Measurements from ENCODE around the gene RNF130.
"Not testable (repeated sequence)": the region's sequence is repeated elsewhere in the genome, so short reads cannot be mapped to it uniquely, and the experiment has no call there.

DNA sequence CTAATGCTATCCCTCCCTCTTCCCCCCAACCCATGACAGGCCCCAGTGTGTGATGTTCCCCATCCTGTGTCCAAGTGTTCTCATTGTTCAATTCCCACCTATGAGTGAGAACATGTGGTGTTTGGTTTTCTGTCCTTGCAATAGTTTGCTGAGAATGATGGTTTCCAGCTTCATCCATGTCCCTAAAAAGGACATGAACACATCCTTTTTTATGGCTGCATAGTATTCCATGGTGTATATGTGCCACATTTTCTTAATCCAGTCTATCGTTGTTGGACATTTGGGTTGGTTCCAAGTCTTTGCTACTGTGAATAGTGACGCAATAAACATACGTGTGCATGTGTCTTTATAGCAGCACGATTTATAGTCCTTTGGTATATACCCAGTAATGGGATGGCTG, 78.7 kb downstream of the RNF130 start:
- TF ChIP-seq, protein P1, sequence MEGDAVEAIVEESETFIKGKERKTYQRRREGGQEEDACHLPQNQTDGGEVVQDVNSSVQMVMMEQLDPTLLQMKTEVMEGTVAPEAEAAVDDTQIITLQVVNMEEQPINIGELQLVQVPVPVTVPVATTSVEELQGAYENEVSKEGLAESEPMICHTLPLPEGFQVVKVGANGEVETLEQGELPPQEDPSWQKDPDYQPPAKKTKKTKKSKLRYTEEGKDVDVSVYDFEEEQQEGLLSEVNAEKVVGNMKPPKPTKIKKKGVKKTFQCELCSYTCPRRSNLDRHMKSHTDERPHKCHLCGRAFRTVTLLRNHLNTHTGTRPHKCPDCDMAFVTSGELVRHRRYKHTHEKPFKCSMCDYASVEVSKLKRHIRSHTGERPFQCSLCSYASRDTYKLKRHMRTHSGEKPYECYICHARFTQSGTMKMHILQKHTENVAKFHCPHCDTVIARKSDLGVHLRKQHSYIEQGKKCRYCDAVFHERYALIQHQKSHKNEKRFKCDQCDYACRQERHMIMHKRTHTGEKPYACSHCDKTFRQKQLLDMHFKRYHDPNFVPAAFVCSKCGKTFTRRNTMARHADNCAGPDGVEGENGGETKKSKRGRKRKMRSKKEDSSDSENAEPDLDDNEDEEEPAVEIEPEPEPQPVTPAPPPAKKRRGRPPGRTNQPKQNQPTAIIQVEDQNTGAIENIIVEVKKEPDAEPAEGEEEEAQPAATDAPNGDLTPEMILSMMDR (IDR thresholded peaks at IDR 0.05) = not testable (repeated sequence)
- TF ChIP-seq EZH2phosphoT487, EZH2 (IDR thresholded peaks at IDR 0.05): not testable (repeated sequence)
